NB4 (cell line): ENCODE measurements around the gene SP6.

ENCODE experiments used
- DNase-seq: peaks from one replicate; pipeline ENCODE4 v3.0.0; 2010; ENCODE audit warnings: low read depth
- H3K4me3 ChIP-seq: one replicate; pipeline ENCODE4 v1.5.1; 2011; ENCODE audit warnings: mild to moderate bottlenecking, low read depth, low read length, moderate library complexity
- MYC ChIP-seq: IDR thresholded peaks from 2 replicates; pipeline ENCODE4 v1.6.1; 2011; ENCODE audit warnings: low read depth, low read length
- POLR2A ChIP-seq: IDR thresholded peaks from 2 replicates; pipeline ENCODE4 v1.6.1; 2011; ENCODE audit warnings: mild to moderate bottlenecking; ENCODE audit not compliant: insufficient read length; ENCODE audit errors: extremely low read depth
- TF ChIP-seq, protein P1 (sequence below): IDR thresholded peaks from one replicate; pipeline ENCODE4 v1.5.1; 2012; ENCODE audit warnings: low read depth, low read length
- TF ChIP-seq, protein P2 (sequence below): IDR thresholded peaks from 2 replicates; pipeline ENCODE4 v1.6.1; 2011; ENCODE audit warnings: low read depth, low read length

SP6 gene

DNA sequence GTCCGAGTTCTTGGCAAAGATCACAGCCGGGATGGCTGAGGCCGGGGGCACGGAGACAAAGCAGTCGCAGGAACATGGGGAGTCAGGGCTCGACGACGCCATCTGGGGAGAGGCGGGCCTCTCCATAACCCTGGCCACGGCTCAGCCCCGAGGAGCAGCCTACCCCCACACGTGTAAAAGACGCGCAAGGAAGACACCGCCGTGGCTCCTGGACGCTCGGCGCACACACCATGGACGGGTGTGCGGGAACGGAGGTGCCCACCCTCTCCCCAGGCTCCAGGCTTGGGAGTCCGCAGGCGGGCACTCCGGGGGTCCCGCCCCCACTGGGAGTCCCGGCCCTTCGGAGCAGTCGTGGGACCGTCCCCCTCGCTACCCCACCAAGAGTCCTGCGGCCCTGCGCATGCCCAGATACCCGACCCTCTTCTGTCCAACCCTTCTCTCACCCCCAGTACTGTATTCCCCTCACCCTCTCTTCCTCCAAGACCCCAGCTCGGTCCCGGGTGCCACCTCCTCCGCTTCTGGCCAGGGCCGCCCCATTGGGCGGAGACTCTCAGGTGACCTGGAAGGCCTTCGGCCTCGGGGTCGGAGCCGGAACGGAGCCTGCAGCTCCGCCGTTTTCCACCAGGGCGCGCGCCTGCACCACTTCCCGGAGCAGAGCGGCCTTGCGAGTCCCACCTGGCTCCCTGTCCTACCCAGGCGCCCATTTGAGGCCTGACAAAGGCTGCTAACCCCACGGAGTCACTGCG is 10.0 kb downstream of the SP6 start, which contains the start of gene SCRN2:
TSS of gene SCRN2 (minus strand) at position 532 of the 746 bp plus-strand sequence. CDS start at position 102, 430 bp downstream.
- peak; percentile 87 for DNase-seq
- TF ChIP-seq MYC (peak; percentile 70), POLR2A (peak; percentile 60)
- TF ChIP-seq, protein P1, sequence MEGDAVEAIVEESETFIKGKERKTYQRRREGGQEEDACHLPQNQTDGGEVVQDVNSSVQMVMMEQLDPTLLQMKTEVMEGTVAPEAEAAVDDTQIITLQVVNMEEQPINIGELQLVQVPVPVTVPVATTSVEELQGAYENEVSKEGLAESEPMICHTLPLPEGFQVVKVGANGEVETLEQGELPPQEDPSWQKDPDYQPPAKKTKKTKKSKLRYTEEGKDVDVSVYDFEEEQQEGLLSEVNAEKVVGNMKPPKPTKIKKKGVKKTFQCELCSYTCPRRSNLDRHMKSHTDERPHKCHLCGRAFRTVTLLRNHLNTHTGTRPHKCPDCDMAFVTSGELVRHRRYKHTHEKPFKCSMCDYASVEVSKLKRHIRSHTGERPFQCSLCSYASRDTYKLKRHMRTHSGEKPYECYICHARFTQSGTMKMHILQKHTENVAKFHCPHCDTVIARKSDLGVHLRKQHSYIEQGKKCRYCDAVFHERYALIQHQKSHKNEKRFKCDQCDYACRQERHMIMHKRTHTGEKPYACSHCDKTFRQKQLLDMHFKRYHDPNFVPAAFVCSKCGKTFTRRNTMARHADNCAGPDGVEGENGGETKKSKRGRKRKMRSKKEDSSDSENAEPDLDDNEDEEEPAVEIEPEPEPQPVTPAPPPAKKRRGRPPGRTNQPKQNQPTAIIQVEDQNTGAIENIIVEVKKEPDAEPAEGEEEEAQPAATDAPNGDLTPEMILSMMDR = peak; percentile 77
- TF ChIP-seq, protein P2, sequence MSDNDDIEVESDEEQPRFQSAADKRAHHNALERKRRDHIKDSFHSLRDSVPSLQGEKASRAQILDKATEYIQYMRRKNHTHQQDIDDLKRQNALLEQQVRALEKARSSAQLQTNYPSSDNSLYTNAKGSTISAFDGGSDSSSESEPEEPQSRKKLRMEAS = peak; percentile 67; the same call in 1 of the 2 replicates
- peak within 1 kb of the TSS; percentile 74 for H3K4me3 ChIP-seq

DNA sequence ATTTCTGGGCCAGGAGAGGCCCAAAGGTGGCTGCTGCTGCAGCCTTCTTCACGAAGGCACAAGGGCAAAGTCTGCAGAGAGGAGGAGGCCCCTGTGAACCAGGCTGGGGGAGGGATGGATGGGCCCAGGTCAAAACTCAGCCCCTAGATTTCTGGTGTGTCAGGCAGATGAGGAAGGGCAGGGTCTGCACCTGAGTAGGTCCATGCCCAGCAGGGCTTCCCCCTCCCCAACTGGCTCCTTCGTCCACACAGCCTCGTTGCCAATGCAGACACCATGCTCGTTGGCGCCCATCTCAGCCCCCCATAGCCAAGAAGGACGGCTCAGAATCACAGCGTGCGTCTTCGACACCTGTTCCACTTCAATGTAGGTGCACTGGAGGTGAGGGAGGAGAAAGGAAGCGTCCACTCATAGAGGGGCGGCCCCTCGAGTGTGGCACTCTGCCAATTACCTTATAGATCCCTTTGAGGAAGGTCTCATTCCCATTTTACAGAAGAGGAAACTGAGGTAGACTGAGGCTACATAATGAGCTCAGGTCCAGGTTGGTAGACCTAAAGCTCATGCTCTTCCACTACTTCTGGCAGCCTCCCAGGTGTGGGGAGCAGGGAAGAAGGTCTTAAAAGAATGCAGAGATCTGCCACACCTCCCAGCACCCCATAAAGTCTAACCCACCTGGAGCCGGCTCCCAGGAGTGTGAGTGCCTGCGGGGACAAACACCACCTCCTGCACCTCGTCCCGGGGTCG is 10.8 kb downstream of the SP6 start:
- TF ChIP-seq, protein P2 = no peak
- TF ChIP-seq, protein P1 = no peak
- TF ChIP-seq MYC (no peak), POLR2A (no peak)
- no peak for DNase-seq

DNA sequence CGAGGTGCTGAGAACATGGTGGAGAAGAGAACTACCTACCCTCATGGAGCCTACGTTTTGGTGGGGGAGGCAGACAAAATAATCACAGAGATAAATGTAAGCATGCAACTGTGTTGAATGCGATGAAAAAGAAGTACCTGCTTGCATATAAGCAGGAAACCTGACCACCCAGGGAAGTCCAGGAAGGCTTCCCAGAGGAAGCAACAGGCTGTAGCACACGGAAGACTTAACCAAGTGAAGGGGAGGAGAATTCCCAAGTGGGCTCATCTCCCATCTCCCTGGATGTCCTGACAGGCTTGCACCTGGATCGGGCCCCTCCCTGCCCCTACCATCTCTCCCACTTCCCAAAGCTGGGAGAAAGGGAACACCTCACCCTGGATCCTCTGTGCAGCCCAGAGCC is 11.9 kb downstream of the SP6 start:
- no peak overlapping the region for H3K4me3 ChIP-seq
- TF ChIP-seq, protein P1 = no peak
- TF ChIP-seq, protein P2 = no peak
- no peak for TF ChIP-seq POLR2A
- TF ChIP-seq MYC = no peak

More for the DNA sequence above, 10.8 kb downstream of the SP6 start:
- H3K4me3 ChIP-seq = peak overlapping the region; percentile 74

DNA sequence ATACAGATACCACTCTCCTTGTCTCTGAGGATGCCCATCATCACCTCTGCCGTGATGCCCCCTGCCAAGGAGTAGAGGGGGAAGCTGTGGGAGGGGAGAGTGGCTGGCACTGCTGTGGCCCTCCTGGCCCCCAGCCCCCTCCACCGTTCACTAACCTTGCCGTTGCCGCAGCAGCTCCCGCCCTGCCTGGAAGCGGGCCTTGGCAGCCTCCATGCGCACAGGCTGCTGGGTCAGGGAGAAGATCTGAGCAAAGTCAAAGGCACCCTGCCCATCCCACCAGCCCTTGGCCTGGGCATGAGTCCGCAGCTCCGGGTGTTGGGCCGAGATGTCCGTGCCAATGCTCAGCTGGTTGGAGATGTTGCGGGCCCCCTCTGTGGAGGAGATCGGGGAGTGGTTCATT is 12.3 kb downstream of the SP6 start:
- TF ChIP-seq, protein P1 = no peak
- TF ChIP-seq POLR2A (no peak), MYC (no peak)
- TF ChIP-seq, protein P2 = no peak
- no peak for DNase-seq
- no peak overlapping the region for H3K4me3 ChIP-seq

More for the DNA sequence above, 11.9 kb downstream of the SP6 start:
- no peak for DNase-seq

DNA sequence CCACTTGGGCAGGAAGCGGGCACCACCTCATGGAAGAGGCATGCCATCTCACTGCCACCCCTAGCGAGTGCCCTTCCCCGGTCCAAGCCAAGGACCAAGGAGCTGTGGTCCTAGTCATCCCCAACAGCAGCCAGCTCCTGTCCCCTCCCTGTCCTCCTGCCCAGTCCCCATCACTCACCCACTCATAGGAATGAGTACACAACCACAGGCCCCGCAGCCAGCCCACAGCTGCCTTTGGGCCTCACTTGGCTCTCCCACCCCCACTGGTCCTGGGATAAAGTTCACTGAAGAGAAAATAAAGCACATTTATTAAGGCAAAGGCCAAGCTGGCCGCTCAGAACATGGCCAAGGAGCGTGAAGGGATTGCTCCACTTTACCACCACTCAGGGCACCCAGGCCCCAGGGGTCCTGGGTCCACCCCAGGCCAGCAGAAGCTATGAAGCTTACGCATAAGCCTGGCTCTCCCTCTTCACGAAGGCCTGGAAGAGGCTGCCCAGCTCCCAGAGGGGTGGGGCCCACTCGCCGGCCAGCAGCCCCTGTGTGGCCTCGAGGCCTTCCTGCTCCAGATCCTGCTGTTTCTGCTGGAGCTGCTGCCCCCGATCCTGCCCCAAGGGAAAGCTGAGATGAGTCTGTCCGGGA is 13.4 kb downstream of the SP6 start:
- H3K4me3 ChIP-seq = no peak overlapping the region
- no peak for DNase-seq
- TF ChIP-seq MYC (no peak), POLR2A (no peak)
- TF ChIP-seq, protein P1 = no peak
- TF ChIP-seq, protein P2 = no peak
